ENCODE measurements around the gene TRIM58. TPM values are rescaled to one million over a fixed set of nuclear protein-coding genes. Genes with fewer than 3 reads are reported as not detected.

Gene TRIM58
- total RNA-seq, 2 donors from 2014 or later: 1.7 to 1.8 TPM

- H3K27ac ChIP-seq (ENCODE audit: low read depth, low read length): no peak overlapping the region
- H3K9me3 ChIP-seq (ENCODE audit: control insufficient read depth, low read length): peaks cover 63% of the 10 kb centered on the region
- H3K4me3 ChIP-seq (ENCODE audit: low read length): no peak overlapping the region
- Mint-ChIP-seq H3K4me1 (peaks cover 5% of the 10 kb centered on the region), H3K36me3 (ENCODE audit: low read depth) (no peaks in the 10 kb centered on the region), H3K27me3 (ENCODE audit: insufficient read depth) (no peaks in the 10 kb centered on the region), H3K9me3 (peaks cover 46% of the 10 kb centered on the region), H3K4me3 (no peak overlapping the region), H3K27ac (no peak overlapping the region)
- TF ChIP-seq CTCF (conservative IDR thresholded peaks at IDR 0.05): no peak
- H3K9ac ChIP-seq (ENCODE audit: extremely low read depth, low read length, poor library complexity, severe bottlenecking): no peak overlapping the region
- no peaks in the 10 kb centered on the region for H3K36me3 ChIP-seq (ENCODE audit: control insufficient read depth, insufficient read depth, low read length)
- no peak for DNase-seq
- H3K4me1 ChIP-seq (ENCODE audit: control insufficient read depth, insufficient read depth, low read length): no peaks in the 10 kb centered on the region
- WGBS, 2 experiments (ENCODE audit: insufficient coverage in 1 of 2, insufficient read length in 1 of 2): 84 to 85% methylated on average over 6 of the region's 7 CpGs
- H3K27me3 ChIP-seq (ENCODE audit: control insufficient read depth, insufficient read depth, low read length, poor library complexity, severe bottlenecking): no peaks in the 10 kb centered on the region
Observed at GRCh38 chr1:247848346-247848745, 8.6 kb upstream of the TRIM58 start.

- no peak overlapping the region for H3K27ac ChIP-seq (ENCODE audit: low read depth, low read length)
- Mint-ChIP-seq H3K27ac (no peak overlapping the region), H3K4me3 (no peak overlapping the region), H3K36me3 (ENCODE audit: low read depth) (no peaks in the 10 kb centered on the region), H3K4me1 (no peaks in the 10 kb centered on the region), H3K27me3 (ENCODE audit: insufficient read depth) (no peaks in the 10 kb centered on the region), H3K9me3 (peaks cover 42% of the 10 kb centered on the region)
- no peak overlapping the region for H3K4me3 ChIP-seq (ENCODE audit: low read length)
- H3K36me3 ChIP-seq (ENCODE audit: control insufficient read depth, insufficient read depth, low read length): no peaks in the 10 kb centered on the region
- H3K4me1 ChIP-seq (ENCODE audit: control insufficient read depth, insufficient read depth, low read length): no peaks in the 10 kb centered on the region
- H3K27me3 ChIP-seq (ENCODE audit: control insufficient read depth, insufficient read depth, low read length, poor library complexity, severe bottlenecking): no peaks in the 10 kb centered on the region
- DNase-seq: no peak
- no CpG with 5 or more reads among the region's 1 CpG for WGBS, 2 experiments (ENCODE audit: insufficient coverage in 1 of 2, insufficient read length in 1 of 2)
- TF ChIP-seq CTCF (conservative IDR thresholded peaks at IDR 0.05): no peak
- no peak overlapping the region for H3K9ac ChIP-seq (ENCODE audit: extremely low read depth, low read length, poor library complexity, severe bottlenecking)
- H3K9me3 ChIP-seq (ENCODE audit: control insufficient read depth, low read length): peaks cover 66% of the 10 kb centered on the region
Observed at GRCh38 chr1:247849616-247850015, 7.4 kb upstream of the TRIM58 start.

GRCh38 chr1:247854899-247855545, 2.0 kb upstream of the TRIM58 start:
- Mint-ChIP-seq H3K4me1 (no peaks in the 10 kb centered on the region), H3K4me3 (no peak overlapping the region), H3K36me3 (ENCODE audit: low read depth) (no peaks in the 10 kb centered on the region), H3K27ac (no peak overlapping the region), H3K9me3 (peaks cover 60% of the 10 kb centered on the region), H3K27me3 (ENCODE audit: insufficient read depth) (peaks cover 9% of the 10 kb centered on the region)
- H3K9ac ChIP-seq (ENCODE audit: extremely low read depth, low read length, poor library complexity, severe bottlenecking): no peak overlapping the region
- no peaks in the 10 kb centered on the region for H3K4me1 ChIP-seq (ENCODE audit: control insufficient read depth, insufficient read depth, low read length)
- H3K4me3 ChIP-seq (ENCODE audit: low read length): no peak overlapping the region
- H3K27ac ChIP-seq (ENCODE audit: low read depth, low read length): no peak overlapping the region
- H3K36me3 ChIP-seq (ENCODE audit: control insufficient read depth, insufficient read depth, low read length): no peaks in the 10 kb centered on the region
- peaks cover 6% of the 10 kb centered on the region for H3K27me3 ChIP-seq (ENCODE audit: control insufficient read depth, insufficient read depth, low read length, poor library complexity, severe bottlenecking)
- 77 to 88% methylated on average over 12 to 14 of the region's 14 CpGs for WGBS, 2 experiments (ENCODE audit: insufficient coverage in 1 of 2, insufficient read length in 1 of 2)
- no peak for TF ChIP-seq CTCF (conservative IDR thresholded peaks at IDR 0.05)
- H3K9me3 ChIP-seq (ENCODE audit: control insufficient read depth, low read length): peaks cover 54% of the 10 kb centered on the region
- DNase-seq: no peak
